ENCODE data around the gene SHC3.

The SHC3 gene

DNA sequence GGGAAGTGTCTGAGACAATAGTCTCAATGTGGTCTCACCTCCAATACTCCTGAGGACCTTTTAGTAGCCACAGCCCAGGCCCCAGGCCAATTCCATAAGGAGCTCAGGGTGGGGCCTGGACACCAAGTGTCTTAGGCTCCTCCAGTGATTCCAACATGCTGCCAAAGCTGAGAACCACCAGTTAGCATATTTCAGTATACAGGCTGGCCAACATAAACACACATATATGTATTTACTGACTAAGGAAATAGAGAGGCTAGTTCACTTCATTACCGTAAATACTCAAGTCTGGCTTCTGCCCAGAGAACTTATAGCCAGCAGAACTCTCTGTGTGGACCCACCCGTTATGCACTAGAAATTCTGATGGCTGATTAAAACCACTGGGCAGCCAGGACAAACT lies 163.3 kb downstream of the SHC3 start:
- DNase-seq: no peak

DNA sequence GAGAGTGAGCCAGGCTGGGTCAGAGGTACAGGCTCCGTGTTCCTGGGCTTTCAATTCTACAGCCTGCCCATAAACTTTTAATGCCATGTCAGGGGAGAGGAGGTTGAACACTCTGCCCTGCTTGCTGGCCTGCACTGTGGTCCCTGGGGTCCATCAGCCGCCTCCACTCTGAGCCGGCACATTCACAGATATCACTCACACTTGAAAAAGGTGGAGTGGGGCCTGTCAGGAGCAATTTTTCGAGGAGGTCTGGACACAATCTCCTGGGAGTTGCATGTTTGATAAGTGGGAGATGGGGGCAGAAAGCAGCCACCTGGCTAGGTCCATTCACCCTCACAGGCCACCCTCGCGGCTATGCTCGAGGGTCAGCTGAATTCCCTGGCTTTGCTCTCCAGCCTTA lies 164.5 kb downstream of the SHC3 start:
- DNase-seq: no peak

DNA sequence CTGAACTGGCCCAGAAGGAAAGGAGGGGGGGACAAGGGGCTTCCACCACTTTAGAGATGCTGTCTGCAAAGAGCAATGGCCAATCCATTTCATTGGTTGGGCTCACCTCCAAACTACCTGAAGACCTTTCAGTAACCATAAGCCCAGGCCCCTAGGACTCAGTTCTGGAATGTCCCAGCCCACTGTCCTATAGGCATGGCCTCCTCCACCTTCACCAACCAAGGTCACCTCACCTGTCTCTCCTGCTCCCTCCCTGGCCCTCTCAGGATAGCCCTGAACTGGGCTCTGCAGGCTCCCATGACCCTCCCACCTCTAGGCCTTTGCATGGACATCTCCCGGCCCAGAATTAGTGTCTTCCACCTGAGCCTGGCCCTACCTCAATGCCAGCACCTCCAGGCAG lies 165.0 kb downstream of the SHC3 start:
- DNase-seq: no peak

DNA sequence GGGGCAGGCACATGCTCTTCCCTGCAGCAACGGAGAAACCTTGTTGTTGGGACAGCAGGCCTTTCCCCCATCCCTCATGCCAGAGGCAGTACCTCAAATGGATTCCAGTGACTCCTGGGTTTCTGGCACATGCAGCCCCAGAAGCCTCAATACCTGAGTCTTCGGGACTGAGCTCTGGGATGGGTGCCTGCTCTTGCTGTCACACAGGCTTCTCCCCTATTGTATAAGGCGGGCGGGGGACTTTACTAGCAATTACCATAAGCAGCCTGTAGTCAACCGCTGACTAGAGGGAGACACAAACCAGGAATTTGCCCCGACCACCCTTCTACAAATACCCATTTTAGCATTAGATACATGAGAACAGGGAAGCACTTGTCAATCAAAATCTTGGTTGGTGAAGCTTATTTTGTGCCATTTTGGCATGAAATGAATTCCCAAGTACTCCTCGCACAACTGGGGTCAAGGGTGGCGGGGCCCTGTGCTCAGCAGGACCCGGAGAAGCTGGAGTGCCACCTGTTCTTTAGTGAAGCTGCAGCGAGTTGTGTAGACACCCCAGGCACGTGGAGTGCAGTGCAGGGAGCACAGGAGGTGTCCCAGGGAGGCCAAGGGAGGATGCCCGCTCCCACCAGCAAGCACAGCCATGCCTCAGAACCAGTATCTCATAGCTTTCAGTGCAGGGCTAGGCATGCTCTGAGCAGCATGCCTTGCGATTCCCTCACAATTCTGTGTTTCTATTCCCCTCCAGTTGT lies 166.2 kb downstream of the SHC3 start:
- DNase-seq: no peak

DNA sequence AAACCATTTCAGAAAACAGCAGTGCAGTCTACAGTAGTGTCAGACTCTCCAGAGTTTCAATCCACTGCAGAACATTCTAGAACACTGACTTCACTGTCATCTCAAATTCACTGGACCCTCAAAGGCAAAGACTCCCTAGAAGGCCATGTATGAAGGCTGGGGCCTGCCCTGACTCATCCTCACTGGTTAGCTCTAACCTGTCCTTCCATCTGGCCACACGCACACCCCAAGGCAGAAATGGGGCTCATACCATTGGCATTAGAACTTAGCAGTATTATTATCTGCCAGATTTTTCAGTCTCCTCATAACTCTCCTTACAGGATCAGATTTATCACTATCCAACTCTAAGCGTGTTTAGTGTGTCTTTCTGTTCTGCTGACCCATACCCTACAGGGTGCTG lies 166.9 kb downstream of the SHC3 start:
- no peak for DNase-seq

DNA sequence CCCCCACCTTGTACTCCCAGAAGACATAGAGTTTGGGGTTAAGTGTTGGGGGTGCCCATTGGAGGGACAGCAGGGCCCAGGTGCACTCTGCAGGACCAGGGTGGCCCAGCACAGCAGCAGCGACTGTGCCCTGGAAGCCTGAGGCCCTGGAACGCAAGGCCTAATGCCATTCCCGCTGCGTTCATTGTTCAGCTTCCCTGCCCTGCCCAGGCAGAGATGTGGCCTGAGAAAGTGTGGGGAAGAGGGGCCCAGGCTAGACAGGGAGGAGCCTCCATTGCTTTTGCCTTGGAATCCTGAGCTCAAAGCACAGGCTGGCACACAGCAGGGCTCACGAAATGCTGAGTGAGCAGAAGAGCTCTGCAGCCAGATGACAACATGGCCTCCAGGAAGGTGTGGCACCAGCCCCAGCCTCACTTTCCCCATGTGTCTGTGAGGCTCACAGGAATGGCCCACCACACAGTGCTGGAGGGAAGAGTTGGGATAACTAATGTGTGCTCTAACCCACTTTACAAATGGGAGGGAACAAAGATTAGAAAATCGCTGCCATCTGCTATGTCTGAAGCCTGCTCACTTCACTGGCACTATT lies 168.0 kb downstream of the SHC3 start:
- no peak for DNase-seq

DNA sequence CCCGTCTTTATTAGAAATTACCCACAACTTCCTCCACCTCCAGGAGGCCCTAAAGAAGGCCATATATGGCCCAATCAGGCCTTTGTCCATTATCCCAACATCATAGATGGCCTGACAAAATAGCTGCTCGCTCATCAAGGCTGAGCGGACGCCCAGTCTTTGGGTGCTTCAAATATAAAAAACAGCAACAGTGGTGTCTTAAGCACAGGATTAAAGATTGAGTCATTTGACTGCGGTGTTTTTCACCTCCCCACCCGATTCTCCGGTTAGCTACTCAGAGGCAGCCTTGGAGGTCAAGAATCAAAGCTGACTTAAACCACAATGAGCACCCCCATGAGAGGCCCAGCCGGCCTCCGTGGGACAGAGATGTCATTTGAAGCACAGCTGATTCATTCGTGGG lies 168.6 kb downstream of the SHC3 start:
- no peak for DNase-seq

DNA sequence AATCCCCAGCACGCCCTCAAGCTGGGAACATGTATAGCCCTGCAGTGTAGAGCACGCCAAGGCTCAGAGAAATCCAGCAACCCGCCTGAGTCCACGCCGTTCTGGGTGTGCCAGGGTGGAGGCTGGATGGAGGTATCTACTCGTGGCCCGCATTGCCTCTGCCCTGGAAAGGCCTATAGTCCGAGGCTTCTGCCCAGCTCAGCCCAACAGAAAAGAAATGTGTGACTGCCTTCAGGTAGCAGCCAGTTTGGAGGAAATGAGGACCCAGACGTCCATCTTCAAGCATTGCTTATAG lies 169.1 kb downstream of the SHC3 start:
- DNase-seq: no peak

DNA sequence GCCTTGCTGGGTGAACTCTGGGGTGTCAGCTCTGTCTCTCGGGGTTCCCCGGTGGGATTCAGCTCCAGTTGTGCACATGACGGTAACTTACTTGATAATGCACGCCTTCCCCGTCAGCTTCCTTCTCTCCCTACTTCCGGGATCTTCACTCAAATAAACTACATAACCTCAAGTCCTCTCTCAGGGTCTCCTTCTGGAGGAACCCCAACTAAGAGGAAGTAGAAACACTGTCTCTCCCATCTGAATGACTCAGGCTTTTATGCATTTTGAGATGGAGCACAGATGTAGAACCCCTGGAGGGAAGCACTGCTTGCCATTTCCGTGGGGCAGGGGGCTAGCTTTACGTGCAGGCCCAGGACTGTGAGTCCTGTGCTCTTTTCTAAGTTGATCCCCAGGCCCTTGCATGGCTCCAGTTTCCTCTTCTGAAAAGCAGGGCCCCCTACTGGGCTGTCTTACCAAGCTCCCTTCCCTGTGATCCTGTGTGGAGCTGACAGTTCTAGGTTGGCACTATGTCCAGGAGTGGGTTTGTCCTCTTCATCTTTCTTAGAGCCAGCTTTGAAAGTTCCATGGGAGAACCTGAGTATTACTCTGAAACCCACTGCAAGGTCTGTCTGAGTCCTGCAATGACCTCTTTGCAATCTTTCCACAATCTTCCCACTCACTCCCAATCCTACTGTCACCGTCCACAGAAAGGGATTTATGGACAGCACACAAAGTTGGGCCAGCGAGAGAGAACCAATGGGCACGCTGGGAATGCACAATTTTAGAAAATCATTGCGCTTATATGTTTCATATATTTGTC lies 169.7 kb downstream of the SHC3 start:
- DNase-seq: no peak

DNA sequence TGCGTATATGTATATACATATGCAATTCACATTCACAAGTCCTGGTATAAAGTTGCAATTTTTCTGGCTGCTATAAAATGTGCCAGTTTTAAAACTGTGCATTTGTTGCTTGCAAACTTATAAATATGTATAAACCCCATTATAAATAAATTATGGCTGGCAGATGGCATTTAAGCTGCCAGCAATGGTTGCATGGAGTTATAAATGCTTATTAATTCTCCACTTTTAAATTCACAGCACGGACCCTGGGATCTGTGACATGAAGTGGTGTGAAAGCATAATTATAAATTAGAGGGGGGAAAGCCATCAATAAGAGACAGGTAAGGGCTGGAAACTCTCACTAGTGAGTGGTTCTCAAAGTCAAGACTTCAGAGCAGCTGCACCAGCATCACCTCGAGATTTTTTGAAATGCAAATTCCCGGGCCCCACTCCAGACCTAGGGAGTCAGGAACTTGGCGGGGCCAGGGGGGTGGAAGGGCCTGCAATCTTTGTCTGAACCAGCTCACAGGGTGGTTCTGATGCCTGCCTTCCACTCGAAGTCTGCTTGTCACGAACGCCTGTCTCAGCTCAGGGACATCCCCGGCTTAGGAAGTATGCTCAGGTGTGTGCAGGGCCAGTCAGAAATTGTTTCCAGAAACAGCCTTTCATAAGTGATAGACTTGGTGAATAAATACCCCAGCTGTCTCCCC lies 170.4 kb downstream of the SHC3 start:
- no peak for DNase-seq

DNA sequence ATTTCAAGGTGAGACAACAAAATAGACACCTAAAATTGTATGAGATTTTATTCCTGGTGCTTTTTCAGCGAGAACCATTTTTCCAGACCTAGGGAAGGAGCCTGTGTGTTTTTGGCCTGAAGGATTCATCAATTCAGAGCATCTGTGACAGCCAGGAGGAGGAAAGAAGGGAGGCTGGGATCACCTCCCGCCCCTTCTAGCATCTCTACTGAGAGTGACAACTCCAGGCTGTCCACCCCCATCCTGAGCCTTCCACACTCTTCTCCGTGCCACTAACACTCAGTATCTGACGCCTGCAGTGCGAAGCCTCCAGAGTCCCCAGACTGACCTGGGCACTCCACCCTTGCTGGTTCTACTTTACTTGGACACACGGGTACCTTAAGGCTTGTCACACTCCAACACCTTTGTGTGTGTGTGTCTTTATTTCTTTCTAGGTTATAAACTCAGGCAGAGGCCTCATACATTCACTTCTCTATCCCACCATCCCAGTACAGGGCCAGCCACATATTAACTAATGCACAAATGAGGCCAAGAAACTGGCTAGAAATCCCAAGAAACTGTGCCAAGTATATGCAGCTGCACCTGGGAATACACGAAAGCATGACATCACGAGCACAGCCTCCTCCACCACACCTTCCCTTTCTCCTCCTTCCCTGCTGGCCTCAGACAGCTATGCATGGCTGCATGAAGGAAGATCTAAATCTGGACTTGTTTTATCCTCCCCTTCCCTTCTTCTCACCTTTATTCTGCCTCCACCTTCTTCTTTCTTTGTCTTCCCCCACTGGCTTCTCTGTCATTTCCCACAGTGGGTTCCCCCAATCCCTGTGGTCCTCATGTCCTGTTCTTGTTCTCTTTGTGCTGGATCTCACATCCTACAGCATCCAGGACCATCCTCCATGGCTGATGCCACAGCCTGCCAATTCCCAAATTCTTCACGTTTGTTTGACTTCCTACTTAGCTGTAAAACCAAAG lies 171.3 kb downstream of the SHC3 start:
- DNase-seq: no peak

DNA sequence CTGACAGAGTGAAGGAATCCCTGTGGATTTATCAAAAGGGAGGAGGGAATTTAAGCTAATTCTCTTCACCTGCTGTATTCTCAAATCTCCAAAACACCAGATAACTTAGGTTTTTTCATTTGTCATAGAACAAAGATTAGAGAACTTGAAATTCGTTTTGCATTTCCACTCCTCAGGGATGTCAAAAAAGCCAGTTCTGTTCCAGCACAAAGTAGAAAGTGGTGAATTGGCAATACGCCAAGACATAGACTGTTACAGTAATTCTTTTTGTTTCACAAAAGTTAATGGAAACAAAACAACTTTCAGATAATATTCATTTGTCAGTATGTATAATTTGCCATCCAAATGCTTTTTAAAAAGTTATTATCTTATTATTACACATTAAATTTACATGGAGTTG lies 172.4 kb downstream of the SHC3 start:
- DNase-seq: no peak

DNA sequence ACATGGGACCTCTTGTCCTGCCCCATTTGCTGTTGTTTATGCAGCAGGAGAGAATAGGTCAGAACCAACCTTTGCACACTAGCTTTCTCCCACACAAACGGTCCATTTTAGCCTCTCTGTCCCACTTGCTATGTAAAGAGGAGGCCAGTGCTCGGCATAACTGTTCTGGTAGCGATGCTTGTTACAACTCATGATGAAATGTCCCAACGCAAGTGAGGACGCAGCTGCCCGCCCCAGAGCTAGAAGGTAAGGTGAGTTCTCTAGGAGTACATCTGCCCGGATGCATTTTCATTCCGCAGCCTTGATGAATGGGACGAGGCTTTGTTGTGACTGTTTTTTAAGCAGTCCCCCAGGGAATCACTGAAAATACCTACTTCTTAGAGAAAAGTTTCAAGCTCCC lies 173.3 kb downstream of the SHC3 start:
- DNase-seq: no peak

DNA sequence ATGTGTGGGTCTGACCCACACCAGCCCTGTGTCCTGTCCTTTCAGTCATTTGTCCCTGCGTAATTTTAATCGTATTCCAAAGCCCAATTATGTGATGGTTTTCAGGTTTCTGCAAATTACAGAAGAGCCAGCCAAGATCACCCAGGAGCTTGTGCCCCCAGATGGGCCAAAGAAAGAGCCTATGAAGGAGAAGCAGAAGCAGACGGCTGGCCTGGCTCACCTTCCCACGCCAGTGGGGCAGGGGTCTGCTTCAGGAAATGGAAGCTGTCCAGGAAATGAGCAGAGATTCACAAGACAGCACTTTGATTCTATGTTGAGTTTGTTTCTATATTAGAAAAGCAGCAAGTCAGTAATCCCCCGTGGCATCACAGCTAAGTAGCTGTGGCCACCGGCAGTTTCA lies 175.6 kb downstream of the SHC3 start:
- DNase-seq: no peak

DNA sequence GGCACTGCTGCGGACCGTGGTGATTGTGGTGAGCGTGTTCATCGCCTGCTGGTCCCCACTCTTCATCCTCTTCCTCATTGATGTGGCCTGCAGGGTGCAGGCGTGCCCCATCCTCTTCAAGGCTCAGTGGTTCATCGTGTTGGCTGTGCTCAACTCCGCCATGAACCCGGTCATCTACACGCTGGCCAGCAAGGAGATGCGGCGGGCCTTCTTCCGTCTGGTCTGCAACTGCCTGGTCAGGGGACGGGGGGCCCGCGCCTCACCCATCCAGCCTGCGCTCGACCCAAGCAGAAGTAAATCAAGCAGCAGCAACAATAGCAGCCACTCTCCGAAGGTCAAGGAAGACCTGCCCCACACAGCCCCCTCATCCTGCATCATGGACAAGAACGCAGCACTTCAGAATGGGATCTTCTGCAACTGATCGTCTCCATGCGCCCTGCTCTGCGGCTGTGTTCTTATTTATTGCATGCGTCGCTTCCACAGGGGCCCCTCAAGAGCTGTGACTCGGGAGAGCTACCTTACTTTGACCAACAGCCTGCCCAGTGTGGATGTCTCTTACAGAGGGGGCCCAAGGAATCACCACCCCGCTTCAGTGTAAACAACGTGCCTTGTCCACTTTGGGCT lies 176.6 kb downstream of the SHC3 start:
- no peak for DNase-seq

DNA sequence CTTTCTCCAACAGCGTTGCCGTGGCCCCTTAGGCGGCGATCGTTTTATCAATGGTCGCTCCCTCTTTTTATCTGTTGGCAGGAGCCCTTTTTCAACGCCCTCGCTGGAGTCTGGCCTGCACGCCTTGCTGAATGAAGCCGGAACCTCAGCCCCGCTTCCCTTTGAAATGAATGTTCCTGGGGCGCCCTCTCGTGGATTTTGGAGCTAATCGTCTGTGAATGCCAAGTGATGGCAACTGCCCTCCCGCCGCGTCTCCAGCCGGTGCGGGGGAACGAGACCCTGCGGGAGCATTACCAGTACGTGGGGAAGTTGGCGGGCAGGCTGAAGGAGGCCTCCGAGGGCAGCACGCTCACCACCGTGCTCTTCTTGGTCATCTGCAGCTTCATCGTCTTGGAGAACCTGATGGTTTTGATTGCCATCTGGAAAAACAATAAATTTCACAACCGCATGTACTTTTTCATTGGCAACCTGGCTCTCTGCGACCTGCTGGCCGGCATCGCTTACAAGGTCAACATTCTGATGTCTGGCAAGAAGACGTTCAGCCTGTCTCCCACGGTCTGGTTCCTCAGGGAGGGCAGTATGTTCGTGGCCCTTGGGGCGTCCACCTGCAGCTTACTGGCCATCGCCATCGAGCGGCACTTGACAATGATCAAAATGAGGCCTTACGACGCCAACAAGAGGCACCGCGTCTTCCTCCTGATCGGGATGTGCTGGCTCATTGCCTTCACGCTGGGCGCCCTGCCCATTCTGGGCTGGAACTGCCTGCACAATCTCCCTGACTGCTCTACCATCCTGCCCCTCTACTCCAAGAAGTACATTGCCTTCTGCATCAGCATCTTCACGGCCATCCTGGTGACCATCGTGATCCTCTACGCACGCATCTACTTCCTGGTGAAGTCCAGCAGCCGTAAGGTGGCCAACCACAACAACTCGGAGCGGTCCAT lies 177.4 kb downstream of the SHC3 start:
- DNase-seq: no peak

DNA sequence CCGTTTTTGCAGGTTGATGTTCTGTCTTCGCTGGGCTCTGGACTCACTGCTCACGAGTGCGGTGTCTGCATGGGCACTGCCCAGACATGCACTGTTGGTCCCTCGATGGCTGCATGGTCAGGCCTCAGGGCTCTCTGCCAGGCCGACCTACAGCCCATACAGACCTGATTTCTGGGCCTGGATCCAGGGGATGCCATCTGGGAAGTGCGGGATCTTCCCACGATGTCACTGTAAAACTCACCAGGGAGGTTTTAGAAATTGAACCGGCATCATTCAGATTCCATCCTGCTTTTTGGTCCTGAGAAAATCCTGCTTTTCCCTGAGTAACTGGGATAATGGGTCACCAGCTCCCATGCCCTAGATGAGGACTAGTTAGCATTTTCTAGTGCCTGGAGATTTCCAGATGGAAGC lies 178.2 kb downstream of the SHC3 start:
- DNase-seq: no peak

DNA sequence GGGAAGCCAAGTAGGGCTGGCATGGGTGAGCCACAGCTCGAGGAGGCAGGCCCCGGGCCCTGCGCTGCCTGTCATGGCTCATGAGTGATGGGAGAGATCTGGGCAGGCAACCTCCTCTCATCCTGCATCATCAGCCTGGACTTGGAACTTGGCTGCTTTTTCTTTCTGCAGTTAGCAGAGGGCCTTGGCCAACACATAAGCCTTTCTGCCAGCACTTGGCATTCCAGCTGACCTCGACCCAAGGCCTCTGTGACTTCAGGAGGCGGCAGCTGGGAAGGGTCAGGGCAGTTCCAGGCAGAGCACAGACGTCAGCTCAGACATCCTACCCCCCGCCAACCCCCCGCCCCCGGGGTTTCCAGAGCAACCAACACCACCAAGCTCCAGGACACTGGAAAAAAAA lies 179.7 kb downstream of the SHC3 start:
- no peak for DNase-seq

DNA sequence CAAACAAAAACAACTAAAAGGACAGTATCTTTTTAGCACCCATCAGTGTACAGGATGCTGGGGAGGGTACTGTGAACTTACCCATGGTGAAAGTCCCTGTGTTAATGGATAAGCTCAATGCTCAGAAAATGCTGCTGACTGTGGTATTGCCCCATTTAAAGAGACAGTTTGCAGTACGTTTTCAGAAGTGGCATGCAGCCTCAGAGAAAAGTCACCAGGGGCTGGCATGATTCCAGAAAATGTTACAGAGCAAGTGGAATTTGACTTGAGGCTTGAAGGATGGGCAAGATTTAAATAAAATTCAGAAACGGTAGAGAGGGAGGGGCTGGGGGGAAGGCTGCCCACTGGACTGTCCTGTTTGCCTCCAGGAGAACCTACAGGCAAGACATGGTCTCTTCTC lies 180.1 kb downstream of the SHC3 start:
- DNase-seq: no peak

DNA sequence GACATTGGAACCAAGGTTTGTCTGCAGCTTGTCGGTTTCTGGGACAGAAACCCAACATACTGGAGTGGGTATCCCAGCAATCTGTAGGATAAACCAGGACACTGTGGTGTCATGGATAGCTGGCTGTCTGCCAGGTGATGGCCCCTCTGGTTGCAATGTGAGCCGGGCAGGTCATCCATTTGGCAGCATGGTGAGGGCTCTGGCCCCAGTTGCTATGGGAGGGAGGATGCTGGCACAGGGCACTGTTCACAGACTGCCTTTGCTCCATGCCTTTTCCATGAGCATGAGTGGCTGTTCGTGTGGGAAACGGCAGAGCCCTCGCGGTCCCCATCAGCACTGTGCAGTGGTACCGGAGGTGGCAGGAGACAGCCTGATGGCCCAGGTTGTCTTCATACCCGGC lies 181.0 kb downstream of the SHC3 start:
- no peak for DNase-seq

DNA sequence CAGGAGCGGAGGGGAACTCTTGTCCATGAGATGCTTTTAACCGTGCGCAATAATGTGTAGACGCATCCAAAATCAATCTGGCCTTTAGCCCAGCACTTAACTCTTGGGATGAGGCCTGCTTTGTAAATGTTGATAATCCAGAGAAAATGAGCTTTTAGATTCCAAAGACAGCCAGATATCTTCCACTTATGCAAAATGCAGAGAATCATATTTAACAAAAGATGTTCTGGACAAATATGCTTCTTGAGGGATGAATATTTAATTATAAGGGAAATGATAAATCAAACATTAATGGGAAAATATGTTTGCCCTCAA lies 181.7 kb downstream of the SHC3 start:
- DNase-seq: no peak

Measured in GF-D8 (cell line).